HG02623 (cell line): Measurements from ENCODE around the gene MRPL19.
"Not testable (repeated sequence)": the region's sequence is repeated elsewhere in the genome, so short reads cannot be mapped to it uniquely, and the experiment has no call there.

Experiments
- ATAC-seq: cut with Tn5 transposase; IDR thresholded peaks from one replicate; pipeline ENCODE4 v1.9.1; 2021; ENCODE audit warnings: moderate library complexity; ENCODE audit not compliant: unreplicated experiment

MRPL19 gene

GRCh38 chr2:75666911-75667310 is 20.3 kb downstream of the MRPL19 start:
- ATAC-seq = no peak

- ATAC-seq = no peak
Observed at GRCh38 chr2:75667884-75668283, 21.3 kb downstream of the MRPL19 start.

GRCh38 chr2:75675423-75675822 is 28.8 kb downstream of the MRPL19 start:
- ATAC-seq = not testable (repeated sequence)

- ATAC-seq = no peak
Observed at GRCh38 chr2:75675908-75676307, 29.3 kb downstream of the MRPL19 start.

DNA sequence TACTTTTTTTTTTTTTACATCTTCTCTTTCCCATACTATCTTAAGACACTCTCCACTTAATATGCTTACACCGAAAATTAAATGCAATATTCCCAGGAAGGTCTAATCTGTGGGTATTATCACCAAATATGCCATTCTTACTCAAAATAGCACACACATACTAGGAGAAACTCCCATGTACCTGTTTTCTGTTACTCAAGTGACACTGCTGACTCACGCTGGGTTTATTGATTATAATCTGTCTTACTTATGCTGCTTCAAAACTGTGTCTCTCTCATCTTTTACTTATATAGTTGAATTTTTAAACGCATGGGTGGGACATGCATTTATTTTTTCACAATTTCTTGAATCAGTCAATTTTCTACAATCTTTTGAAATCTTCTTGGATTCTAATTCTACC is 29.9 kb downstream of the MRPL19 start:
- ATAC-seq = no peak

DNA sequence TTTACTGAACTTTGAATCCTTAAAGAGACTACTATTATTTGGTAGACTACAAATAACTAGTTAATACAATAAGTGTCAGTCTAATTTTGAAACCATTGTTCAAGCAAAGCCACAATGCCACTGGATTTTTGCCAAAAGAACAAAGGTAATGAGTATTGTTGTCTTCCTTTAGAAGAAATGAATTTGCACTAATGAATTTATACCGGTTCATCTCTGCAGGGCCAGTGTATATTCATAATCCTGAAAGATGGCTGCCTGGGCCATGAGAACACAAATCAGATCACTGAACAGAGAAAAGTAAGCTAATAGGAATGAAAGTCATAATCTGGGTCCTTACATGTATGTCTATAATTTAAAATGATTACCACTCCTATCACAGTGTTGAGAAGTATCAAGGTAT is 33.0 kb downstream of the MRPL19 start:
- no peak for ATAC-seq

GRCh38 chr2:75680402-75680801 is 33.8 kb downstream of the MRPL19 start:
- no peak for ATAC-seq

DNA sequence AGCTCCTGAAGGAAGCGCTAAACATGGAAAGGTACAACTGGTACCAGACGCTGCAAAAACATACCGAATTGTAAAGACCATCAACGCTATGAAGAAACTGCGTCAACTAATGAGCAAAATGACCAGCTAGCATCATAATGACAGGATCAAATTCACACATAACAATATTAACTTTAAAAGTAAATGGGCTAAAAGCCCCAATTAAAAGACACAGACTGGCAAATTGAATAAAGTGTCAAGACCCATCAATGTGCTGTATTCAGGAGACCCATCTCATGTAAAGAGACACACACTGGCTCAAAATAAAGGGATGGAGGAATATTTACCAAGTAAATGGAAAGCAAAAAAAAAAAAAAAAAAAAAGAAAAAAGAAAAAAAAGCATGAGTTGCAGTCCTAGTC is 36.8 kb downstream of the MRPL19 start:
- not testable (repeated sequence) for ATAC-seq

DNA sequence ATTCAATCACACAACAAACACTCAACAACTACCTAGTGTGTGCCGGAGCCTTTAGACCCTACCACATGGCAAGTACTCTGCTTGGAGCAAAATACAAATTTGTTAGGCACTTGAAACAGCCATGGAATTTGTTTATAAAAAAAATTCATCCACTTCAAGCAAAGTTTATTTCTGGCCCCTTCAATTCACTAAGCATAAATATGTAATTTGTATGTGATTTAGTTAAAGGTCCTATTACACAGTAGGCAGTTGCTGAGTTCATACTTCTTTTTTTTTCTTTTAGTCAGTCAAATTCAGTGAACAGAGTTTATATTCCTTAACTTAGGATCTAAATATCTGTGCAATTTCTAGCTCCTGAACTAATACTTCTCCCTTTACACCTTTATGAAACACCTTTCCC is 41.6 kb downstream of the MRPL19 start:
- no peak for ATAC-seq

GRCh38 chr2:75698918-75699317 is 52.3 kb downstream of the MRPL19 start:
- no peak for ATAC-seq

DNA sequence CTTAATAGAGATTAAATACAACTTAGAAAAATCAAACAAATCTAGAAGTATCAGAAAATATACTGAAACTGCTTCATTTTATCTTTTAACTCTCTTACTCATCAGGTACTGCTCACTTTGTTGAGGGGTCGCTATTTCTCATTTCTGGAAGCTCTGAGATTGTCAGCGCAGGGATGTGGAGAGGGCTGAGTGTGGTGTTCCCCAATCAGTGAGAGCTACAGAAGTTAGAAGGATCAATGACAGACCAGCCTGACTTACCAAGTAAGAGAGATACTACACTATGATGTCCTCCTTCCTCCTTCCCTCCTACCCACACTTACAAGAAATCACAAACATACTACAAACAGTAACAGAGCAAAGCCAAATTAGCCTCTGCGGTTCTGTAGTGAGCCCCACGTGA is 56.0 kb downstream of the MRPL19 start:
- no peak for ATAC-seq

DNA sequence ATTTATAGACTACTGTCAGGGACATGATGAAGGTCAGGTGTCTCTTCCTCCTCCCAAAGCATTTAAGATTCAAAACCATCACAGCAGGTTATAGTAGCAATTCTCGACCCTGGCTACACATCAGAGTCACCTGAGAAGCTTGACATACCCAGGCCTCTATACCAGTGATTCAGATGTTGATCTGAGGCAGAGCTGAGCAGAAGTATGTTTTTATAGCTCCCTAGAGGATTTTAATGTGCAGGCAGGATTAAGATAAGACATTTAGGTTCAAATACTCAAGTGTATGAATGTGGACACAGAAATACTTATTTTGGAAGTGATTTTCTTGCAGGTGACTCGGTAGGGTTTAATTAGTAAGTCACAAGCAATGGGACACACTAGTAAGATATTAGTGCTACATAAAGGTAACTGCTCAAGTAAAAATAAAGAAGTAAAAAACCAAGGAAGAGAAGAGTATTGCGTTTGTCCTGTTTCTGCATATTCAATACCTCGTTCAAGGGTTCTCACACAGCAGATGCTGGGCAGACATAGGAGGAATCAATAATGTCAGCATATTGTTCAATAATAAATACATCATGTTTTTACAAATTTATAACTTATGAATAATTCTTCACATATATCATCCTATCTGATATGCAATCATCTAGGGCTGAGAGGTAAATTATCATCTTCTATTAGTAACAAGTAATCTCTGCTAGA is 57.2 kb downstream of the MRPL19 start:
- no peak for ATAC-seq

DNA sequence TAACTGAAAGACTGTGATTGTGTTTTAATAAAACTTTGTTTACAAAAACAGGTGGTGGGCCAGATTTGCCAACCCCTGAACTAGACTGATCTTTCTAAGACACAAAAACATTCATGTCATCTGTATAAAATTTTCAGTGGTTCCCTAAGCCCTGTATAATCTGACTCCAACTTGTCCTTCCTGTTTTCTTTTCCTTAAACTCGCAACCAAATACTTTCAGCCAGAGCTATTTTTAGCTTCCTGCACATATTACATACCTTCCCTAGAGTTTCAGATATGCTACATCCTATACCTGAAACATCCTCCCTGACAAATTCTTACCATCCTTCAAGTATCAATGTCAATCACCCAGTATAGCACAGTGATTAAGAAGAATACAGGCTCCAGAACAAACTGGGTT is 59.3 kb downstream of the MRPL19 start:
- no peak for ATAC-seq

DNA sequence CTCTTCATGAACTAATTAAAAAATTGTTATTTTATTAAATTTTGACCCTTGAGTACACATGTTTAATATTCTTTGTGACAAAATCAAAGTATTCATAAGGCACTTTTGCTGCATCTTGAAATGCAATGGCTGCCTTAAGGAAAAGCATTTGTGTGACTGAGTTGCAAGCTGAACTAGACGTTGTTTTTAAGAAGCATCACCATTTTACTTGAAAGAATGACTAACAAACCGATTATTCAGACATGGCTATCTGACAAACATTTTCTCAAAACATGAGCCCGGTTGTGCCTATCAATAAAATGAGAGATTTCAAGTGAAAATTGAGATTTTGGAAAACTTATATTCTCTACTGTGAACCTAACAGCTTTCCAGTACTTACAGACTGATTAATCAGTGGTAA is 61.3 kb downstream of the MRPL19 start:
- ATAC-seq = no peak

DNA sequence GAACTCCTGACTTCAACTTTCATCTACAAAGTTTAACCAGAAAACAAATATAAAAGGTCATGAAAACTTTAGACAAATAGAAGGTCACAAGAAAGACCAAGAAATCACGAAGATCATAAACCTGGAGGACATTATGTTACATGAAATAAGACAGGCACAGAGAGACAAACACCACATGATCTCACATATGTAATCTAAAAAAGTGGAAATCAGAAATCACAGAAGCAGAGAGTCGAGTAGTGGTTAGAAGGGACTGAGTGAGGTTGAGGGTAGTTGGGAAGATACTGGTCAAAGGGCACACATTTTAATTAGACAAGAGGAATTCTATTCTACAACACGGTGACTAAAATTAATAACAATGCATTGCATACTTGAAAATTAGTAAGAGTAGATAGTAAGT is 62.7 kb downstream of the MRPL19 start:
- ATAC-seq = no peak

- ATAC-seq = no peak
Observed at GRCh38 chr2:75710220-75710576, 63.6 kb downstream of the MRPL19 start.

DNA sequence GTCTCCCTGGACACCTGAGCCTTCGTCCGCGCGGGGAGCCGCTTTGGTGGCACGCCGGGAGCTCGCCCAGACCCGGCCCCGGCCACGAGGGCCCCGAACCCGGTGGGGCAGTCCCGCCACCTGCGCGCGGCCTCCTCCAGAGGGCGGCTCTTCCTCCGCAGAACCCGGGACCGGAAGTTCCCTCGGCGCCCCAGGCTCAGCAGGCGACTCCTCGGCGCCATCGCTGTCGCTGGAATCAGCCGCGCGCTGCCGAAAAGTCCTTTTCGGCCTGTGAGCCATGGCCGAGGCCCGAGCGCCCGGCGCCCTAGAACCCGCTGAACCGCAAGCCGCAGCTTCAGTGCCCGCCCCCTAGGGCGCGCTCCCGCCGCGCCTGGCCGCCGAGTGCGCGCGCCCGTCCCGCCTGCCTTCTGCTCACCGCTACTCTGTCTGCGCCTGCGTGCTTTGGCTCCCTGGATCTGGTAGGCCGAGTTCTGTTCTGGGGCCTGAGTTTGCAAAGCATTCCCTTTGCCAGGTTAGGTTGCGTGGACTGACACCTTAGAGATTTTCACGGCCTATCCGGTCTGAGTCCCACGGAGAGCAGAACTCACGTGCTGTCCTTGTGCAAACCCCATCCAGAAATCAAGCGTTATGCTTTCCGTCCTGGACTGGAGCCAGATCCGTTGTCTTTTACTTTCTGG is 64.1 kb downstream of the MRPL19 start, which contains the start of gene GCFC2:
GCFC2 (minus strand) TSS at position 339 of the 677 bp plus-strand sequence; CDS start at position 279, 60 bp downstream.
- peak; percentile 88 for ATAC-seq

DNA sequence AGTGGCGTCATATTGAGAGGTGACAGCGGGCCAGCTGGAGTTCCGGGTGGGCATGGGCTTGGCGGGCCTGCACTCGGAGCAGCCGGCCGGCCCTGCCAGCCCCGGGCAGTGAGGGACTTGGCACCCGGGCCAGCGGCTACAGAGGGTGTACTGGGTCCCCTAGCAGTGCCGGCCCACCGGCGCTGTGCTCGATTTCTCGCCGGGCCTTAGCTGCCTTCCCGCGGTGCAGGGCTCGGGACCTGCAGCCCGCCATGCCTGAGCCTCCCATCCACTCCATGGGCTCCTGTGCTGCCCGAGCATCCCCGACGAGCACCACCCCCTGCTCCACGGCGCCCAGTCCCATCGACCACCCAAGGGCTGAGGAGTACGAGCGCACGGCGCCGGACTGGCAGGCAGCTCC is 65.0 kb downstream of the MRPL19 start:
- not testable (repeated sequence) for ATAC-seq

DNA sequence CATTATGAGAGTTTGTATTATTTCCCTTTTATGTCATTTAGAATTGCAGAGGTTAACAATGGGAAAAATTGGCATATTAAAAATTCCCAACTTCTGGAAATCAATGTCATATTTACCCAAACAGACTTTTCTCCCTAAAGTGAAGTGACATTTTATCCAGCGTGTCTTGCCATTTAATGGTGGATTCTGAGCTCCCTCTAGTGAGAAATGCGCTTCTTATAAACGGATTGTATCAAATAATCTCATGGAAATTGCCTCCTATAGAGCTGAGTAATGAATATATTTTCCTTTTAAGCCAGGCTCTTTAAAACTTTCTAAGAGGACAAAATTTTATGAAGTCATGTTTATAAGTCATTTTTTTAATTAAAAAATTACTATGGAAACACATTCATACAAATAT is 69.8 kb downstream of the MRPL19 start:
- no peak for ATAC-seq

- no peak for ATAC-seq
Observed at GRCh38 chr2:75719616-75720015, 73.0 kb downstream of the MRPL19 start.

DNA sequence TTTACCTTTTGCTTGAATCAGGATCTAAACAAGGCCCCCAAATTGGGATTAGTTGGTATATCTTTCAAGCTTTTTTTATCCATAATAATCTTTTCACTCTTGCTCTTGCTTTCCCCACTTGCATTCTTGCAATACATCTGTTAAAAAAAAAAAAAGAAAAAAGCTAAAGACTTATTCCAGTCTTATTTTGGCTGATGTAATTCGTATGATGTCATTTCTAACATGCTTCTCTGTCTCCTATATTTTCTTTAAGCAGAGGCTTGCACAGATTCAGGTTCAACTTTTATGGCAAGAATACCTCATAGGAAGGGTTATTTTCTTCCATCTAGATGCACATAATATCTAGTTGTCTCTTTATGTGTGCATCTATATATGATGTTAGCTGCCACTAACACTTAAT is 73.9 kb downstream of the MRPL19 start:
- ATAC-seq = no peak

DNA sequence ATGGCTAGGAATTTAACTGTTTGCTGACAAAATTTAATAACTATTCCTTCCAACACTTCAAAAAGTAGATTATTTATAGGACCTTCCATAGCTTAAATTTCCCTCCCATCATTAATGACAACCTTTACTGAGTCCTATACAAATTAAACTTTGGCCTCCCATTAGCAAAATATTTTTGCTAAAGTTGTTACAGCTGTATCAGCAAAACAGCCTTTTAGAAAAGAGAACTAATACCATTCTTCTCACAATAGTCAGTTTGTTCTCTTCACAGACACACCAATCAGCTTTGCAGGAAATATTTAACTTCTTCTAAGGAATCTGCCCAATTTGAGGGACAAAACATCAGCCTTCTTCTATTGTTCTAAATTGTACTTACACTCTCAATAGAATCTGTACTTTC is 76.1 kb downstream of the MRPL19 start:
- ATAC-seq = no peak
